ENCODE data around the gene BIRC2.

The BIRC2 gene

GRCh38 chr11:102414559-102414958 lies 67.5 kb downstream of the BIRC2 start:
- TF ChIP-seq CTCF (IDR thresholded peaks at IDR 0.05) (no peak), ZFX (IDR thresholded peaks at IDR 0.05; ENCODE audit: borderline replicate concordance) (no peak)
- no peak overlapping the region for H3K27ac ChIP-seq

- H3K27ac ChIP-seq: no peak overlapping the region
- TF ChIP-seq ZFX (IDR thresholded peaks at IDR 0.05; ENCODE audit: borderline replicate concordance) (no peak), CTCF (IDR thresholded peaks at IDR 0.05) (no peak)
These were observed 68.4 kb downstream of the BIRC2 start for GRCh38 chr11:102415304-102415916.

GRCh38 chr11:102416976-102417375 lies 70.0 kb downstream of the BIRC2 start:
- TF ChIP-seq ZFX (IDR thresholded peaks at IDR 0.05; ENCODE audit: borderline replicate concordance) (no peak), CTCF (IDR thresholded peaks at IDR 0.05) (no peak)
- no peak overlapping the region for H3K27ac ChIP-seq

GRCh38 chr11:102419181-102419580 lies 72.2 kb downstream of the BIRC2 start:
- no peak for TF ChIP-seq CTCF (IDR thresholded peaks at IDR 0.05)
- TF ChIP-seq ZFX (IDR thresholded peaks at IDR 0.05; ENCODE audit: borderline replicate concordance): no peak
- no peak overlapping the region for H3K27ac ChIP-seq

GRCh38 chr11:102420547-102420946 lies 73.5 kb downstream of the BIRC2 start:
- TF ChIP-seq ZFX (IDR thresholded peaks at IDR 0.05; ENCODE audit: borderline replicate concordance) (no peak), CTCF (IDR thresholded peaks at IDR 0.05) (no peak)
- H3K27ac ChIP-seq: no peak overlapping the region

GRCh38 chr11:102421261-102421660 lies 74.2 kb downstream of the BIRC2 start:
- TF ChIP-seq ZFX (IDR thresholded peaks at IDR 0.05; ENCODE audit: borderline replicate concordance) (no peak), CTCF (IDR thresholded peaks at IDR 0.05) (no peak)

GRCh38 chr11:102422817-102423712 lies 76.1 kb downstream of the BIRC2 start:
- no peak for TF ChIP-seq CTCF (IDR thresholded peaks at IDR 0.05)
- TF ChIP-seq ZFX (IDR thresholded peaks at IDR 0.05; ENCODE audit: borderline replicate concordance): no peak
- no peak overlapping the region for H3K27ac ChIP-seq

More at GRCh38 chr11:102421261-102421660, 74.2 kb downstream of the BIRC2 start:
- H3K27ac ChIP-seq: no peak overlapping the region
